HG03342 (cell line): ENCODE measurements around the gene MBTD1.
"Not testable (repeated sequence)": the region's sequence is repeated elsewhere in the genome, so short reads cannot be mapped to it uniquely, and the experiment has no call there.

Source experiments
- ATAC-seq: cut with Tn5 transposase; IDR thresholded peaks from one replicate; pipeline ENCODE4 v1.9.1; 2021; ENCODE audit warnings: mild to moderate bottlenecking, moderate library complexity; ENCODE audit not compliant: unreplicated experiment

MBTD1 gene

GRCh38 chr17:51191895-51192294 lies 68.0 kb downstream of the MBTD1 start:
- ATAC-seq = no peak

GRCh38 chr17:51189628-51190027 lies 70.2 kb downstream of the MBTD1 start:
- no peak for ATAC-seq

DNA sequence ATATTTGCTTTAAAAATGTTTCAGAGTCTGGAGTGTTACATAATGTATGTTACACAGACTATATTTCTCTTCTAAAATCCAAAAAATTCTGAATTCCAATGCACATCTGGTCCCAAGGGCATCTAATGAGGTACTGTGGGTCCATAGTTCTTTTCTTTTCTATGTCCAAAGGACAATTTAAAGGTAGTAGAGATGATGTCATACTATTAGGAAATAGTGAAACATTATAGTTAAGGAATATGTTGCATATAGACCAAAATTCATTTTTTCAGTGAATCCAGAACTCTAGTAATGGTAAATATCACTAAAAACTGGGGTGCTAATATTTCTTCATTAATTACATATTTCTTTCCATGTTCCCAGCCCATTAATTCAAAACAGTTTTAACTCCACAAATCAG lies 70.7 kb downstream of the MBTD1 start:
- no peak for ATAC-seq

DNA sequence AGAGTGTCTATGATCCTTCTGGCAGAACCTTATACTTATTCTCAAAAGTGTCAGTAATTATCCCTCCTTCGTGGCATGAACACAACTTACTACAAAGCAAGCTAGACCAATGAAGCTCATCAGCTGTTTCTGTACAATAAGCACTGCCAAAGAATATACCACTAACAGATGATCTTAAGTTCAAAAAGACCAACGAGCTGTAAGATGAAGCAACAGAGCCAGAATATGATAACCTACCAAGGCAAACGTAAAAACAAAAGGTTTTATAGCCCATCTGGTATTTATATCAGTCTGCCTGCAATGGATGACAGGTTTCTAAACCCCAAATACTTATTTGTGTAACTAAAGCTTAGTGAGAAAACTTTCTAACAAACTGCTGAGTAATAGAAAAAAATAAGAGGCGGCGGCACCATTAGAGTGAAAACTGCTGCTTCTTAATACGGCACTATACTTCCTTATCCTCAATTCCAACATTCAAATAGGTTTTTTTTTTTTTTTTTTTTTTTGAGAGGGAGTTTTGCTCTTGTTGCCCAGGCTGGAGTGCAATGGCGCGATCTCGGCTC lies 71.5 kb downstream of the MBTD1 start:
- ATAC-seq = no peak

DNA sequence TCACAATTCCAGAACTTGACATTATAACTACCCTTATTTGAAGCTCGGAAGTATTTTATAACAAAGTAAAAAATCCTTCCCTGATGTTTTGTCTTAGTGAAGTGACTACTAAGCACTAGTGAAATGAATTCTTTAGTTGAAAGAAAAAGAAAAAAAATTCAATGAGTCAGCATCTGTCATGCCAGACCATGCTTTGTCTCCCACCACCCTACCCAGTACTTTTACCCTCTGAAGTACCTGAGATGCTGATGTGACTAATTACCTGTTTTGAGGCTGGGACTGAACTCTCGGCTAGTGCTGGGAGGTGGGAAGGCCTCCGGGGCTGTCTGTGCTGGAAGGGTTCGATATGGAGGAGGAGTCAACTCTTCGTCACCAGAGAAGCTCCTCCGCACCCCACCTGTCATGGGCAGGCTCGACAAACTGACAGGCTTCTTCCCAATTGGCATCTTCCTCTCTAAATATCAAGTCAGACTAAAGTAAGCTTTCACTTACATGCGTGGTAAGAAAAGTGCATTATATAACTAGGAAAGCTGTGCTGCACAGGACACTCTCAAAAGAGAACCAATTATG lies 74.0 kb downstream of the MBTD1 start:
- no peak for ATAC-seq

DNA sequence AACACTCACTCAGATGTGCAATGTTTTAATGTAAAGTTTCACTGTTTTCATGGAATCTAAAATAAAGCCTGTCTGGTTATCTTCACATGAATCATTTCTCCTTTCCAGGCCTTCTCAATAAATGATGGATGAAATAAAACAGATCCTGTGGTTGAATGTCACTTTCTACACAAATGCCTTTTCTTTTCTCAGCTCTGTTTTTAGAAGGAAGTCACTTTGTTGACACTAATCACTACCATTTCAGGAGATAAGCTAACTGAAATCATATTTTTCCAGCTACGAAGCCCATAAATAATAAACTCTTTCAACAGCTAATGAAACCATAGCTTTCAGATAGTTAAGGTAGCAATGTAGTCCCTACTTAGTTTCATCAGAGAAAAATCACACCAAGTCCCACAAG lies 75.7 kb downstream of the MBTD1 start:
- no peak for ATAC-seq

DNA sequence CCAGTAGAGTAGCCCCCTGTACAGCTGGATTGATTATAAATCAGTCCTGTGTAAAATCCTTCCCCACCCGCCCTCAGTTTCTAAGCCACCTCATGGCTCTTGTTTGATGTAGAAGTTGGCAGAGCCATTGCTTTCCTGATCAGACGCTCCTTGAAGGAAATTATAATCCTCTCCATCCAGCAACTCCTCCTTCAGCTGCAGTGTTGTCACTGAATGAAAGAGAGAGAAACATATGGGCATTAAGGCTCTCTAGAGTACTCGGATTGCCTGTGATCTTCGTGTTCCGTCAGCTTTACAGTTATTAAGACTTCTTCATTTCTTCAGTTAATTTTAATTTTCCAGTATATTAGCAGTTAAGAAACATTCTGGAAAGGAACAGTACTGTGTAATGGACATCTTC lies 79.4 kb downstream of the MBTD1 start:
- ATAC-seq = no peak

- ATAC-seq = not testable (repeated sequence)
Observed at GRCh38 chr17:51172030-51172429, 87.8 kb downstream of the MBTD1 start.

DNA sequence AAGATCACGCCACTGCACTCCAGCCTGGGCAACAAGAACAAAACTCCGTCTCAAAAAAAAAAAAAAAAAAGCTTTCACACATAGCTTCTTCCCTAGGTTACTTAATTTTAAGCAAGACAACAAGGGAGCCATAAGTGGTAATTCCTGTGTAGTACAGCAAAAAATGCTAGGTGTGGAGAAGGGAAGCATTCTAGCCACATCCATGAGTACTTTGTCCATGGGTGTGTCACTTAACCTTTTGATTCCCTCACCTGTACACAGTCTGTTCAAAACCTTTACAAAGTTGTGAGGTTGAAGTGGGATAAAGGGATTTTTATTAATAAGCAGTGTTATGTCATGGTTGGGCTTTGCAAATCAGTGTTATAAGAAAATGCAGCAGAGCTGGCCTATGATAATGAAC lies 89.1 kb downstream of the MBTD1 start:
- no peak for ATAC-seq

GRCh38 chr17:51169340-51169739 lies 90.5 kb downstream of the MBTD1 start:
- no peak for ATAC-seq

DNA sequence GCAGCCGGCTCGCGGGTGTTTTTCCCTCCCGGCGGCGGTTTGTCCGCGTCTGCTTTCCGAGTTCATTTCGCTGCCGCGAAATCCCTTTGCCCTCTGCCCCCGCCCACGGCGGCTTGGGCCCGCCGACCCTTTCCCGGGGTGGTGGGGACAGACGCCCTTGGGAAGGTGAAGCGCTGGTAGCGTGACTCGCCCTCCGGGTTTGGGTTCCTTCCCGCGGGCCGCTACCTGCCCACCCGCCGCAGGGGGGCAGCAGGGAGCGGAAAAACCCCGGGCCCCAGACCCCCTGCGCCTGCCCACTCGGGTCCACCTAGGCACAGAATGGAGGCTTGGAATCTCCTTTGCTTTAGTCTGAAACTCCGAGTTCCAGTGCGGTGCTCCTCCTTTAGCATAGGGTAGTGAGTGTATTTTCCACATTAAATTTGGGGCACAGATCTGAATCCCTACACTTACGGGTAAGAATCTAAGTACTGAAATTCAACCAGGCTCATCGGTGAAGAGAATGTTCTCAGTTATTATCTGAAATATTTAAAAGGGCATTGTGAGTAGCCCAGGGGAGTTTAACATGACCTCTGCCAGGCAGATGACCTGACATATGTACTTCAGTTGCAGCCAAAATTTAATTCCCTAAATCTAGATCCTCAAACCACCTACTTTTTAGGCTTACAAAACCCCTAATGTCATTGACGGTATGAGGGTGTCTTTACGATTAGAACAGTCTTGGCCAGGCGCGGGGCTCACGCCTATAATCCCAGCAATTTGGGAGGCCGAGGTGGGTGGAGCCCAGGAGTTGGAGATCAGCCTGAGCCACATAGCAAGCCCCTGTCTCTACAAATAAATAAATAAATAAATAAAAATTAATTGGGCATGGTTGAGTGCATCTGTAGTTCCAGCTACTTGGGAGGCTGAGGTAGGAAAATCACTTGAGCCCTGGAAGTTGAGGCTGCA lies 92.6 kb downstream of the MBTD1 start:
- ATAC-seq = peak; percentile 45

GRCh38 chr17:51166198-51166986 lies 93.5 kb downstream of the MBTD1 start, which contains the start of gene NME2:
Gene NME2, plus strand, starts transcription at chr17:51166411. Its CDS starts 420 bp downstream, at chr17:51166831.
- ATAC-seq = peak; percentile 77

DNA sequence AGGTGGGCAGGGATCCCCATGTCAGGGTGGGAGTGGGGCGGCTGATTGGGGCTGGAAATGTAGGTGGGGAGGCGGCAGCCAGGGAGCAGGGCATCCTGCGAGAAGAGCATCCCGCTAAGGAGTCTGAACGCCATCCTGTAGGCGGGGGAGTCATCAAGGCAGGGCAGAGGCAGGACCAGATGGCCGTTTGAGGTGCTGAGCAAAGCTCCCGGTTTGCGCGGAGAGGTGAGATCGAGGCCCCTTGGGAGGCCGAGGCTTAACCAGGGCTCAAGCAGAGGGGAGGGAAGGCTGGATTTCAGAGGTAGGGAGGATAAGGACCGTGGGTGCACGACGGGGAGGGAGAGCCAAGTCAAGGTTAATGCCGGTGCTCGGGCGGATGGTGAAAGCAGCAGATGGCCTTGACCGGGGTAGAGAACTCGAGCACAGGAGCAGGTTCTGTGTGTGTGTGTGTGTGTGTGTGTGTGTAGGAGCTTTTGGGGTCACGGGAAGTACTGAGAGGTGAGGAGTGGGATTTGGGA lies 94.1 kb downstream of the MBTD1 start:
- peak; percentile 19 for ATAC-seq

DNA sequence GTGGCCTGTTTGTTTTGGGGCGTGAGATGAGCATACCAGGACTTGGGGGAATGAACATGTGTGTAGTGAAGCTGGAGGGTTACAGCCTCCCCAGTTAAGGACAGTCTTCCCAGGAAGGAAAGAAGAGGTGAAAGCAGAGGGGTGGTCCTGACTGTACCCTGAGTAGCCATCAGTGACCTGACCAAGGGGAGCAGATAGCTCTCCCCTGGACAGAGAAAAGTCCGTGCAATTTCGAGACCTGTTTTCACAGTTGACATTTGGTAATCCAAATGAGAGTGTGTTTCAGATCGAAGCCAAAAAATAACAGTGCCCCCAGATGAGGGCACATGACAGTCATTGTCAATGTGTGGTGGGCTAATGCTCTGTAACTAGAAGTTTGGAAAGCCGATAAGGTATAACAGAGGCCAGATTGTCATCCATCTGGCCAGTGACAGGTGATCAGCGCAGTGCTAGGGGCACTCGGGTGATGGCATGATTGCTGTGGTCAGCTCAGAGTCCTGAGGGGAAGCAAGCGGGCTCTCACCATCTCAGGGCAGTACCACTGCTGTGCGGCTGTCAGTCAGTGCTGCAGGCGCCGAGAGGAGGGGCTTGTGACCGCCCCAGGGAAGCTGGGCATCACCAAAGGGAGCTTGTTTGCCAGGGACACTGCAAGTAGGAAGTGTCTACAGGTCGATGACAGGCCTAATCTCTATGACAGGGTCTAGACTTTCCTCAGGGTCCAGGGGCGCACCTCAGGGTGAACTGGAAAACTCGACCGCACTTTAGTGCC lies 94.8 kb downstream of the MBTD1 start:
- no peak for ATAC-seq

DNA sequence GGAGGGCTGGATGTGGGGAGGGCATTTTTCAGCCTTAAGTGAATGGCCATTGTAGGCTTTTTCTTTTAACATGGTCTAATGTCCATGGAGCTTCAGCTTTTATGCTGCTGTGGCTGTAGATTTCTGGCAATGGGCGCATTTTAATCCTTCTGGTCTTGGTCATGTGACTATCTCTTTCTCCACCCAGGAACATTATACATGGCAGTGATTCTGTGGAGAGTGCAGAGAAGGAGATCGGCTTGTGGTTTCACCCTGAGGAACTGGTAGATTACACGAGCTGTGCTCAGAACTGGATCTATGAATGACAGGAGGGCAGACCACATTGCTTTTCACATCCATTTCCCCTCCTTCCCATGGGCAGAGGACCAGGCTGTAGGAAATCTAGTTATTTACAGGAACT lies 98.3 kb downstream of the MBTD1 start:
- ATAC-seq = no peak

GRCh38 chr17:51159604-51160003 lies 100.2 kb downstream of the MBTD1 start:
- ATAC-seq = no peak

GRCh38 chr17:51155416-51155815 lies 104.4 kb downstream of the MBTD1 start:
- no peak for ATAC-seq

DNA sequence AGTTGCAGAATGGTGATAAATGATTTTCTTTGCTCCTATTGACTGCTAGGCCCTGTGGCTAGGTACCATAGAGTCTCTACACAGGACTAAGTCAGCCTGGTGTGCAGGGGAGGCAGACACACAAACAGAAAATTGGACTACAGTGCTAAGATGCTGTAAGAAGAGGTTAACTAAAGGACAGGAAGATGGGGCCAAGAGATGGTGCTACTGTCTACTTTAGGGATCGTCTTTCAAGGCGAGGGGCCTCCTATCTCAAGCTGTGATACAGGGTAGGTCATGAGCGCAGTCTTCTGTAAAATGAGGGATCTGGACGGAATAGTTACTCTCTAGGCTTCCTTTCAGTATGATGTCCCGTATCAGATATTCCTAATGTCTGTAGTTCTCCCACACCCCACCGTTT lies 105.7 kb downstream of the MBTD1 start:
- no peak for ATAC-seq

GRCh38 chr17:51153210-51154072 lies 106.4 kb downstream of the MBTD1 start, which contains the start of gene NME1:
Gene NME1, plus strand, starts transcription at chr17:51153559. Its CDS starts 2,096 bp downstream, at chr17:51155655.
- peak; percentile 93 for ATAC-seq
